Right ventricle myocardium superior (tissue), 1 donor: ENCODE results near the gene SCARB2. TPM values are rescaled to one million over a fixed set of nuclear protein-coding genes. Genes with fewer than 3 reads are reported as not detected.
A peak's percentile ranks its signal among the peaks of the same experiment; 100 is the strongest.

Source experiments
- ATAC-seq: fragments of 200-7000 bp; cut with Tn5 transposase; one replicate; pipeline ENCODE4 v1.9.1; 2020; ENCODE audit warnings: mild to moderate bottlenecking; ENCODE audit not compliant: poor library complexity
- DNase-seq: peaks from one replicate; pipeline ENCODE4 v3.0.0-alpha.2; 2020
- intact Hi-C: fragments of 100-400 bp; cut with DNase I; formaldehyde crosslinking; loops from one replicate; pipeline ENCODE4 v1.11.2; 2022
- total RNA-seq: library from RNA; stranded (reverse); fragmentation: NEBNext Ultra II Directional; extraction: Animal tissue kit (Norgen Biotek cat#: 25700); gene quantifications from one replicate; pipeline ENCODE4 v1.2.1, GENCODE V29; 2021
- donor health status: DM: no; HTN: yes; CAD: no; lungs with severe emphysema.

Gene SCARB2
- total RNA-seq, 1 donor from 2014 or later: 96.3 TPM

GRCh38 chr4:76179398-76180318, 34.0 kb downstream of the SCARB2 start:
- ATAC-seq: peak; percentile 88
- intact Hi-C loops: loop anchor here (10.0 kb wide), 1 partner anchor 125 kb away; the partner anchor contains the start of gene STBD1
- peak; percentile 92 for DNase-seq

- ATAC-seq (peak; percentile 19), DNase-seq (no peak)
- intact Hi-C loops: no loop called here
These were observed 35.3 kb downstream of the SCARB2 start for GRCh38 chr4:76178296-76178695.

- intact Hi-C loops: no loop called here
- ATAC-seq: peak; percentile 28
These were observed 35.9 kb downstream of the SCARB2 start for GRCh38 chr4:76177709-76178108.

GRCh38 chr4:76175336-76175735, 38.3 kb downstream of the SCARB2 start:
- no peak for DNase-seq
- no peak for ATAC-seq
- intact Hi-C loops: no loop called here

More at GRCh38 chr4:76177709-76178108, 35.9 kb downstream of the SCARB2 start:
- DNase-seq: no peak

- DNase-seq: no peak
- intact Hi-C loops: no loop called here
- ATAC-seq: no peak
These were observed 39.4 kb downstream of the SCARB2 start for GRCh38 chr4:76174216-76174615.

GRCh38 chr4:76168688-76169087, 44.9 kb downstream of the SCARB2 start:
- DNase-seq: no peak
- ATAC-seq: no peak
- intact Hi-C loops: no loop called here

GRCh38 chr4:76166480-76166879, 47.1 kb downstream of the SCARB2 start:
- ATAC-seq: no peak
- DNase-seq: no peak
- intact Hi-C loops: no loop called here

GRCh38 chr4:76160355-76160754, 53.3 kb downstream of the SCARB2 start:
- intact Hi-C loops: no loop called here
- no peak for ATAC-seq
- no peak for DNase-seq

GRCh38 chr4:76156635-76157034, 57.0 kb downstream of the SCARB2 start:
- intact Hi-C loops: no loop called here
- no peak for DNase-seq
- ATAC-seq: no peak

GRCh38 chr4:76155979-76156378, 57.6 kb downstream of the SCARB2 start:
- DNase-seq (no peak), ATAC-seq (no peak)
- intact Hi-C loops: no loop called here

- intact Hi-C loops: no loop called here
- ATAC-seq: no peak
- DNase-seq: no peak
These were observed 60.3 kb downstream of the SCARB2 start for GRCh38 chr4:76153356-76153755.

- DNase-seq: peak; percentile 96
- peak; percentile 99 for ATAC-seq
- intact Hi-C loops: no loop called here
These were observed 65.3 kb downstream of the SCARB2 start, which contains the start of gene NUP54 for GRCh38 chr4:76148142-76148865. TSS of gene NUP54 (minus strand) at chr4:76148397. CDS start at chr4:76148374, 23 bp downstream.

- DNase-seq (peak; percentile 60), ATAC-seq (peak; percentile 55)
These were observed 66.0 kb downstream of the SCARB2 start for GRCh38 chr4:76147454-76148141.

GRCh38 chr4:76144546-76144945, 69.1 kb downstream of the SCARB2 start:
- intact Hi-C loops: no loop called here
- ATAC-seq (no peak), DNase-seq (no peak)

More at GRCh38 chr4:76147454-76148141, 66.0 kb downstream of the SCARB2 start:
- intact Hi-C loops: no loop called here

- intact Hi-C loops: no loop called here
- no peak for ATAC-seq
- DNase-seq: no peak
These were observed 72.4 kb downstream of the SCARB2 start for GRCh38 chr4:76141241-76141640.

GRCh38 chr4:76127754-76128153, 85.9 kb downstream of the SCARB2 start:
- intact Hi-C loops: no loop called here
- DNase-seq: no peak
- no peak for ATAC-seq

- DNase-seq: no peak
- intact Hi-C loops: no loop called here
- ATAC-seq: no peak
These were observed 87.8 kb downstream of the SCARB2 start for GRCh38 chr4:76125816-76126215.

- no peak for ATAC-seq
- no peak for DNase-seq
- intact Hi-C loops: no loop called here
These were observed 93.4 kb downstream of the SCARB2 start for GRCh38 chr4:76120199-76120598.

- no peak for DNase-seq
- intact Hi-C loops: no loop called here
- no peak for ATAC-seq
These were observed 96.1 kb downstream of the SCARB2 start for GRCh38 chr4:76117536-76117935.
